ENCODE results near the gene IMPA2. TPM values are rescaled to one million over a fixed set of nuclear protein-coding genes. Genes with fewer than 3 reads are reported as not detected.

The IMPA2 gene
- polyA plus RNA-seq, 1 donor (not counting 4 experiments of a cell fraction or from before 2014, with no cell fraction given), result 17.6 TPM

DNA sequence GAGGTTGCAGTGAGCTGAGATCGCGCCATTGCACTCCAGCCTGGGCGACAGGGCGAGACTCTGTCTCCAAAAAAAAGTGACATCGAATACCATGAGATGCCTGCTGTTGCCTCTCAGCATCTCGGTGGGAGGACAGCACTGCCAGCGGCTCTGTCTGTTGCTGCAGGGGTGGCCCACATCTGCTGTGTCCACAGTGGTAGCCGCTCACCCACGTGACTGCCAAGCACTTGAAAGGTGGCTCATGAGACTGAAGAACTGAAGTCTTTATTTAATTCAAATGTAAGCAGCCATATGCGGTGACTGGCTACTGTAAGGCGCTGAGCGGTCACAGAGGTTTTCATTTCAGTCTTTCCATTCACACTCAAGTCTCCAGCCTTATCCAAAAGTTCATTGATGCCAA lies 25.8 kb downstream of the IMPA2 start:
- peaks cover 5% of the 10 kb centered on the region for H4K20me1 ChIP-seq (ENCODE audit: control insufficient read depth, extremely low read depth, insufficient read depth, low read length)
- H2AFZ ChIP-seq (ENCODE audit: control insufficient read depth, low read length), result no peak overlapping the region
- no peak for TF ChIP-seq EZH2 (IDR thresholded peaks at IDR 0.05; ENCODE audit: low read length)
- TF ChIP-seq, protein P1, sequence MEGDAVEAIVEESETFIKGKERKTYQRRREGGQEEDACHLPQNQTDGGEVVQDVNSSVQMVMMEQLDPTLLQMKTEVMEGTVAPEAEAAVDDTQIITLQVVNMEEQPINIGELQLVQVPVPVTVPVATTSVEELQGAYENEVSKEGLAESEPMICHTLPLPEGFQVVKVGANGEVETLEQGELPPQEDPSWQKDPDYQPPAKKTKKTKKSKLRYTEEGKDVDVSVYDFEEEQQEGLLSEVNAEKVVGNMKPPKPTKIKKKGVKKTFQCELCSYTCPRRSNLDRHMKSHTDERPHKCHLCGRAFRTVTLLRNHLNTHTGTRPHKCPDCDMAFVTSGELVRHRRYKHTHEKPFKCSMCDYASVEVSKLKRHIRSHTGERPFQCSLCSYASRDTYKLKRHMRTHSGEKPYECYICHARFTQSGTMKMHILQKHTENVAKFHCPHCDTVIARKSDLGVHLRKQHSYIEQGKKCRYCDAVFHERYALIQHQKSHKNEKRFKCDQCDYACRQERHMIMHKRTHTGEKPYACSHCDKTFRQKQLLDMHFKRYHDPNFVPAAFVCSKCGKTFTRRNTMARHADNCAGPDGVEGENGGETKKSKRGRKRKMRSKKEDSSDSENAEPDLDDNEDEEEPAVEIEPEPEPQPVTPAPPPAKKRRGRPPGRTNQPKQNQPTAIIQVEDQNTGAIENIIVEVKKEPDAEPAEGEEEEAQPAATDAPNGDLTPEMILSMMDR (optimal IDR thresholded peaks at IDR 0.05 in 1 of 3, IDR thresholded peaks at IDR 0.05 in 1 of 3, conservative IDR thresholded peaks at IDR 0.05 in 1 of 3; ENCODE audit: extremely low read depth in 1 of 3, insufficient read depth in 2 of 3, low read length in 3 of 3), result no peak
- H3K79me2 ChIP-seq (ENCODE audit: control insufficient read depth, insufficient read depth, low read length), result no peaks in the 10 kb centered on the region
- H3K27me3 ChIP-seq (ENCODE audit: control insufficient read depth, extremely low read depth, insufficient read depth, low read length), result no peaks in the 10 kb centered on the region
- no peak overlapping the region for H3K27ac ChIP-seq (ENCODE audit: control insufficient read depth, insufficient read depth, low read length)
- DNase-seq (ENCODE audit: low read depth, low spot score) (no peak), FAIRE-seq (no peak)
- dilution Hi-C loops (cut with MboI; ENCODE audit: extremely low pct_ligation_motif_present, low sequenced_read_pairs), result no loop called here
- no peak overlapping the region for H3K9ac ChIP-seq (ENCODE audit: control insufficient read depth, extremely low read depth, insufficient read depth, low read length)
- H3K9me3 ChIP-seq (ENCODE audit: control insufficient read depth, low read depth, low read length), result no peaks in the 10 kb centered on the region
- no peak overlapping the region for H3K4me3 ChIP-seq (ENCODE audit: control insufficient read depth in 2 of 3, extremely low read depth in 1 of 3, insufficient read depth in 2 of 3, low read depth in 1 of 3, low read length in 3 of 3)
- no peak overlapping the region for H3K4me2 ChIP-seq (ENCODE audit: control insufficient read depth, extremely low read depth, insufficient read depth, low read depth, low read length)
- no peaks in the 10 kb centered on the region for H3K9me1 ChIP-seq (ENCODE audit: control insufficient read depth, extremely low read depth, insufficient read depth, low read length)
- H3K4me1 ChIP-seq (ENCODE audit: control insufficient read depth, extremely low read depth, insufficient read depth, low read length), result peaks cover 20% of the 10 kb centered on the region
- peaks cover 0 to 6% of the 10 kb centered on the region in 2 experiments for H3K36me3 ChIP-seq (ENCODE audit: control insufficient read depth in 2 of 2, extremely low read depth in 1 of 2, insufficient read depth in 2 of 2, low read length in 2 of 2)

DNA sequence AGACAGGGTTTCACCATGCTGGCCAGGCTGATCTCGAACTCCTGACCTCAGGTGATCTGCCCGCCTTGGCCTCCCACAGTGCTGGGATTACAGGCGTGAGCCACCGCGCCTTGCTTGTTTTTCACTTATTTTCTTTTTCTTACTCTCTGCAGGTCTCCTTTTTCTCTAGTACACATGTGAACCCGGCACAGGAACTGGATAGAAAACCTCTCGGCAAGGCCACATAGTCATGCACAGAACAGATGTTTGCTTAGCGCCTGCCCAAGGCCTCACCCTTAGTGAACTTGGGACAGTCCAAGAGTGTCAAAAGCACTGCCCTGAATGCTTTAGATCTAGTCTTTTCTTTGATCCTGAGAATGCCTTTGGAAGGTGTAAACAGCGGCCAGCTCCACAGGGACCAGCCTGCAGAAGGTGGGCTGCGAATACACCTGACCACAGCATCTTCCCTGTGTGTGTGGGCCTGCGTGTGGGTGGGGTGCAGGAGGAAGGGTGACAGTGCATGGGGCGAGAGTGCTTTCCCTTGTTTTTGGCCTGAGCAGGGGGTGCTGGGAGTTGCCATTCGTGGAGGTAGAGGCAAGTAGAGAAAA lies 27.0 kb downstream of the IMPA2 start:
- Histone ChIP-seq H3K79me2 (ENCODE audit: control insufficient read depth, insufficient read depth, low read length) (no peaks in the 10 kb centered on the region), H3K4me3 (ENCODE audit: control insufficient read depth in 2 of 3, extremely low read depth in 1 of 3, insufficient read depth in 2 of 3, low read depth in 1 of 3, low read length in 3 of 3) (no peak overlapping the region), H4K20me1 (ENCODE audit: control insufficient read depth, extremely low read depth, insufficient read depth, low read length) (peaks cover 5% of the 10 kb centered on the region), H3K4me2 (ENCODE audit: control insufficient read depth, extremely low read depth, insufficient read depth, low read depth, low read length) (no peak overlapping the region), H3K9me1 (ENCODE audit: control insufficient read depth, extremely low read depth, insufficient read depth, low read length) (no peaks in the 10 kb centered on the region), H3K4me1 (ENCODE audit: control insufficient read depth, extremely low read depth, insufficient read depth, low read length) (peaks cover 20% of the 10 kb centered on the region), H3K27me3 (ENCODE audit: control insufficient read depth, extremely low read depth, insufficient read depth, low read length) (no peaks in the 10 kb centered on the region), H2AFZ (ENCODE audit: control insufficient read depth, low read length) (no peak overlapping the region), H3K27ac (ENCODE audit: control insufficient read depth, insufficient read depth, low read length) (no peak overlapping the region), H3K9ac (ENCODE audit: control insufficient read depth, extremely low read depth, insufficient read depth, low read length) (no peak overlapping the region), H3K36me3 (ENCODE audit: control insufficient read depth in 2 of 2, extremely low read depth in 1 of 2, insufficient read depth in 2 of 2, low read length in 2 of 2) (peaks cover 0 to 6% of the 10 kb centered on the region in 2 experiments), H3K9me3 (ENCODE audit: control insufficient read depth, low read depth, low read length) (no peaks in the 10 kb centered on the region)
- no peak for FAIRE-seq
- DNase-seq (ENCODE audit: low read depth, low spot score), result no peak
- dilution Hi-C loops (cut with MboI; ENCODE audit: extremely low pct_ligation_motif_present, low sequenced_read_pairs), result no loop called here
- TF ChIP-seq, protein P1 (optimal IDR thresholded peaks at IDR 0.05 in 1 of 3, IDR thresholded peaks at IDR 0.05 in 1 of 3, conservative IDR thresholded peaks at IDR 0.05 in 1 of 3; ENCODE audit: extremely low read depth in 1 of 3, insufficient read depth in 2 of 3, low read length in 3 of 3), result no peak
- no peak for TF ChIP-seq EZH2 (IDR thresholded peaks at IDR 0.05; ENCODE audit: low read length)

Data from keratinocyte (primary cell).